GM21786 (cell line): ENCODE measurements around the gene TRIM24.
A peak's percentile ranks its signal among the peaks of the same experiment; 100 is the strongest.
"Not testable (repeated sequence)": the region's sequence is repeated elsewhere in the genome, so short reads cannot be mapped to it uniquely, and the experiment has no call there.

Experiments
- ATAC-seq: cut with Tn5 transposase; IDR thresholded peaks from one replicate; pipeline ENCODE4 v1.9.1; 2021; ENCODE audit not compliant: unreplicated experiment

TRIM24 gene

DNA sequence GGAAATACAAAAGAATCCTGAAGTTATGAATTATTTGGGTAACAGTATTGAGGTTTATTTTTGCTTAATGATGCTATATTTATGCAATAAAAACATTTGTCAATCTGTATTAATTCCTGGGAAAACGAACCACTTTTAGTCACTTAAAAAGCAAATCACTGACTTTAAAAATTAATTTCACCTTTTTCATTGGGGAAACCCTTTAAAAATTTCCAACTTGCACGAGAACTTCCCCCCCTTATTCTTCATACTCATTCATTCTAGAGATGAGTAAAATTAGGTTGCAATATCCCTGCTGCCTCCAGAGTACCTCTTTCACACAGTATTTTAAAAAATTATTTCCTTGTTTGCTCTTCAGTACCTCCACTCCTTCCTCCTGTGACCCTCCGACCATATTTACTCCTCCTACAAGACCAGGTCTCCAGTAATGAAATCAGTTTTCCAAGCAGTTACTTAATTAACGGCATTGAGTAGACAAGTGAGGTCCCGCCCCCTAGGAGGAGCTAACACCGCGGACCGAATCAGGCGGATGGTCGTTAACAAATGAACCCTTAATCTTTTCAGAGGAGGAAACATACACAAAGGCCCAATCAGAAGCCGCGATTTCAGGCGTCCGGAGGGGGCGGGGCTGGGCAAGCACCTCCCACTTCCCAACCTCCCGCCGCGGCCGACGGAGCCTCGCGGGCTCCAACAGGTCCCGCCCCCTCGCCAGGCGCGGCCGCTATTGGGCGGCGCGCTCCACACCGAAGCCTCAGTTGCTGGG is 465 bp upstream of the TRIM24 start:
- peak; percentile 80 for ATAC-seq

DNA sequence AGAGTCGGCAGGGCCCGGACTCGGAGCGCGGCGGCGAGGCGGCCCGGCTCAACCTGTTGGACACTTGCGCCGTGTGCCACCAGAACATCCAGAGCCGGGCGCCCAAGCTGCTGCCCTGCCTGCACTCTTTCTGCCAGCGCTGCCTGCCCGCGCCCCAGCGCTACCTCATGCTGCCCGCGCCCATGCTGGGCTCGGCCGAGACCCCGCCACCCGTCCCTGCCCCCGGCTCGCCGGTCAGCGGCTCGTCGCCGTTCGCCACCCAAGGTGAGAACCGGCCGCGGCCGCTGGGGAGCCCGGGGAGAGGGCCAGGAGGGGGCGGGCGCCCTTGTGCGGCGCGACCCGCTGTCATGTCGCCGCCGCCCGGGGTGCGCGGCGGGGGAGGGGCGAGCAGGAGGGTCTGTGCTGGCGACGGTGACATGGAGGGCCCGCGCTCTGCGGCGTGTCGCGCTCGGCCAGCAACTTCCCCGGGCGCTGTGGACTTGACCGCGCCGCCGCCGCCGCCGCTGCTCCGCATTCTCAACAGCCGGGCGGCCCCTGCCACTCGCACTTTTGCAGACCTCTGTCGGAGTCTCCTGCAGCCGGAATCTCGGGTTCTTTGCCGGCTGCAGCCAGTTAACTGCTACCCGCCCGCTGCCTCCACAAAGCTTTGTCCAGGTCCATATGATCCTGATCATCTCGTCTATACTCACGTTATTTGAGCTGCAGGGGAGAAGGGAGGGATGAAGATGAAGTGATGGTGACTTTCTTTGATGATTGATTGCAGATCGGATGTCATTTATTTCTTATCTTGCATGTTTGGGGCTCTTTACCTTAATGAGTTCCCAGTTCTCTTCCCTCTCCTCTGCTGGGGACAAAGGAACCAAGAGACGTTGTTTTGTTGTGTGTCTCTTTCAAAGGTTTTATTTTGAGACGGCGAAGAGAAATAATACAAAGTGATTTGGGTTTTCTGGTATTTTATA is 869 bp downstream of the TRIM24 start:
- peak; percentile 28 for ATAC-seq

GRCh38 chr7:138463291-138463618 is 3.2 kb downstream of the TRIM24 start:
- not testable (repeated sequence) for ATAC-seq

DNA sequence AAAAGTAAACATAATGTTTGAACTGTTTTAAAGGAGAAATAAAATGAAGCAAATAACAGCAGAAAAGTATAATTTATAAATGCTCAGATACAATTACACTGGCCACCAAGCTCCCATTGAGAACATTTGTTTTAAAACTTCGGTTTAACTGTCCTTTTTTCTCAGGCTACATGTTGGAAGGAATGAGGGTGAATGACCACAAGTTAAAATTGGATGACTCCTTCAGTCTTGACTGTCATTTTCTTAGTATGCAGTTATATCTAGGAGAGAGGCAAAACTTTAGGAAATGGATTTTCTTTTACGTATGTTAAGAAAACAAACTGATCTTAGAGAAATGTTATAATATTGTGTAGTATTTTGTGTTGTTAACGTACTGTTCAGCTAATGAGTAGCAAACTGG is 5.0 kb downstream of the TRIM24 start:
- no peak for ATAC-seq

DNA sequence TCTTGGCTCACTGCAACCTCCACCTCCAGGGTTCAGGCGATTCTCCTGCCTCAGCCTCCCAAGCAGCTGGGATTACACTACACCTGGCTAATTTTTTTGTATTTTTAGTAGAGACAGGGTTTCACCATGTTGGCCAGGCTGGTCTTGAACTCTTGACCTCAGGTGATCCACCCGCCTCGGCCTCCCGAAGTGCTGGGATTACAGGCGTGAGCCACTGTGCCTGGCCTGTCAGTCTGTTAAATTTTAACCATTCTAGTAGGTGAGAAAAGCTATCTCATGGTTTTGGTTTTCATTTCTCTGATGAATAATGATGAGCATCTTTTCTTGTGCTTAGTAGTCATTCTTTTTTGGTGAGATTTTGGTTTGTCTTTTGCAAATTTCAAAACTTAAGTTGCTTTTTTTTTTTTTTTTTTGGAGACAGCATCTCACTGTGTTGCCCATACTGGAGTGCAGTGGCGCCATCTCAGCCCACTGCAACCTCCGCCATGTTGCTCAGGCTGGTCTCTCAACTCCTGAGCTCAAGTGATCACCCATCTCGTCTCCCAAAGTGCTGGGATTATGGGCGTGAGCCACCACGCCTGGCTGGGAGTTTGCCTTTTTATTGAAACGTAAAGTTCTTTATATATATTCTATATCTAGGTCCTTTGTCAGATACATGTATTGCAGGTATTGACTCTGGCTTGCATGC is 6.2 kb downstream of the TRIM24 start:
- ATAC-seq: peak; percentile 75

DNA sequence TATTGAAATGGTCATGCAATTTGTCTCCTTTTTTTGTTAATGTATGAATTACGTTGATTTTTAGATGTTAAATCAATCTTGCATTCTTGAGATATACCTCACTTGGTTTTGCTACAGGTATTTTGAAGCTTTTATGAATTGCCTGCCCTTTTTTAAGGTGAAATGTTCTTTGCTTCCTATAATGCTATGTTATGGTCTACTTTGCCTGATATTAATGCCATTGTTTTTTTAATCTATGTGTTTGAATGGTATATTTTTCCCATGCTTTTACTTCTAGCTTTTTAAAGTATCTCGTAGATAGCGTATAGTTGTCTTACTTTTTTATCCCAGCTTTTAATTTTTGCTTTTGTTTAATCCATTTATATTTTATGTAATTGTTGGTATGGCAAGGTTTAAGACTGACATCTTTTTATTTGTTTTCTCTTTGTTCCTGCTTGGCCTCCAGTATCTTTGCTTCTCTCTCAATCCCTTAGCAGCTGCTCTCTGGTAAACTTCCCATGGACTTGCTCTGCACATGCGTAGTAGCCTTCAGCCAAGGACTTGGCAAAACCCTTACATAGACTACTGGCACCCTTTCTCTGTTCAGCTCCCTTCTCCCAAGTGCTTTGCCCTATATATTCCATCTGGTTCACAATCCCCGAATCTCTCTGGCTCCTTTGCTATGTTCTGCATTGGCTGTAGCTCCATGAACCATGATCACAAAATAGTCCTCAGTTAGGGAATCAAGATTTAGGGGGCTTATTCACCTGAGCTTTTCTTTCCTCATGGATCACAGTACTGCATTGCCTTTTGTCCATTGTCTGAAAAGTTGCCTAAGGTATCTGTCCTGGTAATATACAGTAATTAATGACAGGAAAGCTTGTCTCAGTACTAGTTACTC is 8.4 kb downstream of the TRIM24 start:
- no peak for ATAC-seq

GRCh38 chr7:138470391-138471157 is 10.5 kb downstream of the TRIM24 start:
- no peak for ATAC-seq

DNA sequence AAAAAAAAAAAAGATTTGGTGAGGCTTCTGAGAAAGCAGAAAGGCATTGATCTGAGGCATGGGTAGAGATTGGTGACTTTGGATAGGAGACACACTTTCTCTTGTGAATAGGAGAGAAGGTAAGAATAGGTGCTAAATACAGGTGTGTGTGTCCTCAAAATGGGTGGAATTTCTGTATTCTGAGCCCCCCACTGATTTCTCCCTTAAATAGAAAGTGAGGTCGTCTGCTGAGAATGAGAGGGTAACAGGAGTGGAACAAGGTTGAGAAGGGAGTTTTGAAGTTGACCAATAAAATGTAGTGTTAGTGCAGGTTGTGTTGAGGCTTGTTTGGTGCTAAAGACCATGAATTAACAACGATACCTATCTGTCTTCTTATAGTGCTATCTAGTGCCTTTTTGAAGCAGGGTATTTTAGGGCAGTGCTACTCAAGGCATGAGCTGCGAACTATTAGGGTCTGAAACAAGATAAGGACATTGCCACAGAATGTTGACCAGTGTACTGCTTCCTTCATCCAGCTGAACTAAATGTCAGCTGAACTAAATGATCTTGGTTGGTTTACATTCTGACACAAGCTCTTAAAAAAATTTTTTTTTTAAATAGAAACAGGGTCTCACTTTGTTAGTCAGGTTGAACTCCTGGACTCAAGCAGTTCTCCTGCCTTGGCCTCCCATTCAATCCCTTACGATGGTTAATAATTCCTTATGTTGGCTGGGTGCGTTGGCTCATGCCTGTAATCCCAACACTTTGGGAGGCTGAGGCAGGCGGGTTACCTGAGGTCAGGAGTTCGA is 12.4 kb downstream of the TRIM24 start:
- ATAC-seq: no peak

- ATAC-seq: no peak
These were observed 15.3 kb downstream of the TRIM24 start for GRCh38 chr7:138475377-138475776.

DNA sequence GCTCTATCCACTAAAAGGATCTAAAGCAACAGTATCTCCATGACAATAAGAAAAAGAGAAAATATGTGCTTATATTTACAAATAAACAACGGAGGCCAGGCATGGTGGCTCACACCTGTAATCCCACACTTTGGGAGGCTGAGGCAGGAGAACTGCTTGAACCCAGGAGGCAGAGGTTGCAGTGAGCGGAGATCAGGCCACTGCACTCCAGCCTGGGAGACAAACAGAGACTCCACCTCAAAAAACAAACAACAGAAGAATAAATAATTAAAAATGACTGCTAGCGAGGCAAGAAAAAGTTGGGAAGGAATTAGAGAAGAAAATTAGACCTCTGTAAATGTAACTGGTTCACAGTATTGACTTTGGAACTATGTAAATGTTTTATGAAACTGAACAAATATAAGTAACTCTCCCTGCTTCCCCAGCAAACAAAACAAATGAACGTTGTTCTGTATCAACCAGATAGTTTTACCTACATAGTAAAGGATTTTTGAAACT is 17.1 kb downstream of the TRIM24 start:
- ATAC-seq: no peak

DNA sequence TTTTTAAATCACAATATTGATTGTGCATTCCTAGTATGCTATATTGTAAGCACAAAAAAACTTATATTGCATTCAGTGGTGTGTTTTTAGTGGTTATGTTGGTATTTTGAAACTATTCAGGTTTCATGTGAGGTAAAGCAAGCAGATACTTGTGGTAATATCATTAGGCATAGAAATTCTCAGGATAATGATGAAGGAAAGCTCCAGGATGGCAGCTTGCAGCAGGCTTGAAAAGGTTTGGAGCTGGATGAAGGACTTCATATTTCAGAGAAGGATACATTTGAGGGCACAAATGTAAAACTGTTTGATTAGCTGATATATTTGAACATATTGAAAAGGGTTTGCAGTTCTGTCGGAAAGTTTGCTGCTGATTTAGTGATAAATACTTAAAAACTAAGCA is 17.5 kb downstream of the TRIM24 start:
- no peak for ATAC-seq

GRCh38 chr7:138478499-138478908 is 18.4 kb downstream of the TRIM24 start:
- ATAC-seq: peak; percentile 78

- ATAC-seq: no peak
These were observed 20.5 kb downstream of the TRIM24 start for GRCh38 chr7:138480527-138480926.

GRCh38 chr7:138481447-138482380 is 21.7 kb downstream of the TRIM24 start:
- ATAC-seq: no peak

DNA sequence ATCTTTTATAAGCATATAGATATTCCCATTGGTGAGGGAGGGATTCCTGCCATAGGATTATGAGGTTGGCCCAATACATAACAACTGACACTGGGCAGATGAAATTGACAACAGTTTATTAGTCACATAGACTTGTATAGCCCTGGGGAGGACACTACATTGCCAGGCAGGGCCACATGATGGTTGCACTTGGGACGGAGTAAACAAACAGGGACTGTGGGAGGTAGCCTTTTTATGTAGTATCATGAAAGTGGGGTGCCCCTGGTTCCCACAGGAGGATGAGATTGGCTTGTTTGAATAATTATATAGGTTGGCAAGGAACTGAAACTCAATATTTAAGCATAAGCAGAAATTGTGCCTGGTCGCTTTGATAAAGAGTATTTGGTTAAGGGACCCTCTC is 23.5 kb downstream of the TRIM24 start:
- ATAC-seq: no peak

DNA sequence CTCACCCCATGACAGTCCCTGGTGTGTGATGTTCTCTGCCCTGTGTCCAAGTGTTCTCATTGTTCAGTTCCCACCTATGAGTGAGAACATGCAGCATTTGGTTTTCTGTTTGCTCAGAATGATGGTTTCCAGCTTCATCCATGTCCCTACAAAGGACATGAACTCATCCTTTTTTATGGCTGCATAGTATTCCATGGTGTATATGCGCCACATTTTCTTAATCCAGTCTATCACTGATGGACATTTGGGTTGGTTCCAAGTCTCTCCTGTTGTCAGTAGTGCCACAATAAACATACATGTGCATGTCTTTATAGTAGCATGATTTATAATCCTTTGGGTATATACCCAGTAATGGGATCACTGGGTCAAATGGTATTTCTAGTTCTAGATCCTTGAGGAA is 25.4 kb downstream of the TRIM24 start:
- not testable (repeated sequence) for ATAC-seq

- ATAC-seq: not testable (repeated sequence)
These were observed 29.1 kb downstream of the TRIM24 start for GRCh38 chr7:138489139-138489538.
